ENCODE measurements around the gene NR1H3.

DNA sequence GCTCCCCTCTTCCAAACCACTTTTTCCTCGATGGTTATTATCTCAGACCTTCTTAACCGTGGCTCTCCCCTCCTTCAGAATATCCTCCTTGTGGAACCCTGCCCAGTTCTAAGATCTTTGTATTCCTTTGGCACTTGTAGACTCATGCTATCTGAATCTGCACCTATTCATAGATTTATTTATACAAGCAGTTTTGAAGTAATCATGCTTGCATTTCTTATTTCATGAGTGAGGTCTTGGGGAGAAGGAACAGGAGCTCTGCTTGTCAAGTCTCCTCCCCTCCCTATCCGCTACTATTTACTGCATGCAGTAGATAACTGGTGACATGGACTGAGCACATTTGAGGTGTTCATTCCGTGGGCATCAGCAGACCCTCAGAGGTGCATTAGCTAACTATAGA is 6.7 kb downstream of the NR1H3 start:
- no peak for TF ChIP-seq ZFX (IDR thresholded peaks at IDR 0.05)
- TF ChIP-seq, protein P1, sequence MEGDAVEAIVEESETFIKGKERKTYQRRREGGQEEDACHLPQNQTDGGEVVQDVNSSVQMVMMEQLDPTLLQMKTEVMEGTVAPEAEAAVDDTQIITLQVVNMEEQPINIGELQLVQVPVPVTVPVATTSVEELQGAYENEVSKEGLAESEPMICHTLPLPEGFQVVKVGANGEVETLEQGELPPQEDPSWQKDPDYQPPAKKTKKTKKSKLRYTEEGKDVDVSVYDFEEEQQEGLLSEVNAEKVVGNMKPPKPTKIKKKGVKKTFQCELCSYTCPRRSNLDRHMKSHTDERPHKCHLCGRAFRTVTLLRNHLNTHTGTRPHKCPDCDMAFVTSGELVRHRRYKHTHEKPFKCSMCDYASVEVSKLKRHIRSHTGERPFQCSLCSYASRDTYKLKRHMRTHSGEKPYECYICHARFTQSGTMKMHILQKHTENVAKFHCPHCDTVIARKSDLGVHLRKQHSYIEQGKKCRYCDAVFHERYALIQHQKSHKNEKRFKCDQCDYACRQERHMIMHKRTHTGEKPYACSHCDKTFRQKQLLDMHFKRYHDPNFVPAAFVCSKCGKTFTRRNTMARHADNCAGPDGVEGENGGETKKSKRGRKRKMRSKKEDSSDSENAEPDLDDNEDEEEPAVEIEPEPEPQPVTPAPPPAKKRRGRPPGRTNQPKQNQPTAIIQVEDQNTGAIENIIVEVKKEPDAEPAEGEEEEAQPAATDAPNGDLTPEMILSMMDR (conservative IDR thresholded peaks at IDR 0.05): no peak

Data from C4-2B (cell line).